GM12875 (cell line): ENCODE results near the gene TRAPPC2B.
A peak's percentile ranks its signal among the peaks of the same experiment; 100 is the strongest.

ENCODE experiments used
- H3K4me3 ChIP-seq: one replicate; pipeline ENCODE4 v1.5.1; 2011; ENCODE audit warnings: low read depth, low read length, control low read depth
- TF ChIP-seq, protein P1 (sequence below): IDR thresholded peaks from 2 replicates; pipeline ENCODE4 v1.5.1; 2011; ENCODE audit warnings: low read depth, mild to moderate bottlenecking, control low read depth, inconsistent platforms, low read length, moderate library complexity, borderline replicate concordance; ENCODE audit not compliant: insufficient read depth

The TRAPPC2B gene

DNA sequence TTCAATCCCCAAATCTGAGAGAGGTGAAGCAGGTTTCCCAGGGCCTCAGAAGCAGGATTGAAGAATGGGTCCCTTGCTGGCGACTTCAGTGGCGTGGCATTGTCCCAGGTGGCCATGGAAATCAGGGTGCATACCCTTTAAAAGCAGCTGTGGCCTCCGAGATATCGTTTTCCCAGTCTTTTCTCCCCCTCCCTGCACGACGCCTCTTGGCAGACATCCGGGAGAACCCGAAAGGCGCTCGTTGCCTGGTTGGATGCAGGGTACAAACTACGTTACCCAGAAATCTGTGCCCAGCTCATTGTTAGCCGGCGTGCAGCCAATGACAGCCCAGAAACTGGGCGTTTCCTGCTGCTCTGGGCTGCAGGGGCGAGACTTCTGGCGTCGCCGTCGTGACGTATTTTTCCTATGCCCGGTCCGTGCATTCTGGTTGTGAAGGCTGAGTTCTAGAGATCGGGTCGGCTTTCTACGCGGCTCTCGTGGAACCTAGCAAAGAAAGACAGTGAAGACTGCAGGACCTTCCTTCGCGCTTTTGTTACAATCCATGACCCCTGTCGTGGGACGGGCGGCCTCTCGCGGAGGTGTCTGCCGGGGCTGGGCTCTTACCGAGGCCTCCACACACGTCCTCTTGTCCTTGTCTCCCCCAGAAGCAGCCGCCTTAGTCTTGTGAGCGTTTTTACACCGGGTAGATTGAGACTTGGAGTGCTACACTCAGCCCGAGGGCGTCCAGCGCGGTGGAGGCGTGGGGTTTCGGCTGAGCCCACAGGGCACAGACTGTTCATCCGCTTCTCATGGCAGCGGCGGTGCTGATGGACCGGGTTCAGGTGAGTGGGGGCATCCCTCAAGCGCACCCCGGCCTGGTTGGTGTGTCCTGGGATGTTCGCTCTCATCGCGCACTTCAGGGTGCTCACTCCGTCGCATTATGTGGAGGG, 12.2 kb upstream of the TRAPPC2B start, which contains the start of gene ZNF304:
ZNF304 (plus strand) TSS at position 395 of the 929 bp plus-strand sequence; CDS start at position 789, 394 bp downstream.
- peak within 1 kb of the TSS; percentile 80 for H3K4me3 ChIP-seq
- TF ChIP-seq, protein P1, sequence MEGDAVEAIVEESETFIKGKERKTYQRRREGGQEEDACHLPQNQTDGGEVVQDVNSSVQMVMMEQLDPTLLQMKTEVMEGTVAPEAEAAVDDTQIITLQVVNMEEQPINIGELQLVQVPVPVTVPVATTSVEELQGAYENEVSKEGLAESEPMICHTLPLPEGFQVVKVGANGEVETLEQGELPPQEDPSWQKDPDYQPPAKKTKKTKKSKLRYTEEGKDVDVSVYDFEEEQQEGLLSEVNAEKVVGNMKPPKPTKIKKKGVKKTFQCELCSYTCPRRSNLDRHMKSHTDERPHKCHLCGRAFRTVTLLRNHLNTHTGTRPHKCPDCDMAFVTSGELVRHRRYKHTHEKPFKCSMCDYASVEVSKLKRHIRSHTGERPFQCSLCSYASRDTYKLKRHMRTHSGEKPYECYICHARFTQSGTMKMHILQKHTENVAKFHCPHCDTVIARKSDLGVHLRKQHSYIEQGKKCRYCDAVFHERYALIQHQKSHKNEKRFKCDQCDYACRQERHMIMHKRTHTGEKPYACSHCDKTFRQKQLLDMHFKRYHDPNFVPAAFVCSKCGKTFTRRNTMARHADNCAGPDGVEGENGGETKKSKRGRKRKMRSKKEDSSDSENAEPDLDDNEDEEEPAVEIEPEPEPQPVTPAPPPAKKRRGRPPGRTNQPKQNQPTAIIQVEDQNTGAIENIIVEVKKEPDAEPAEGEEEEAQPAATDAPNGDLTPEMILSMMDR, result no peak

GRCh38 chr19:57351867-57352266, 11.5 kb upstream of the TRAPPC2B start:
- H3K4me3 ChIP-seq, result peak overlapping the region; percentile 80
- TF ChIP-seq, protein P1, result no peak

GRCh38 chr19:57355916-57356315, 7.4 kb upstream of the TRAPPC2B start:
- TF ChIP-seq, protein P1, result no peak
- H3K4me3 ChIP-seq, result no peak overlapping the region

DNA sequence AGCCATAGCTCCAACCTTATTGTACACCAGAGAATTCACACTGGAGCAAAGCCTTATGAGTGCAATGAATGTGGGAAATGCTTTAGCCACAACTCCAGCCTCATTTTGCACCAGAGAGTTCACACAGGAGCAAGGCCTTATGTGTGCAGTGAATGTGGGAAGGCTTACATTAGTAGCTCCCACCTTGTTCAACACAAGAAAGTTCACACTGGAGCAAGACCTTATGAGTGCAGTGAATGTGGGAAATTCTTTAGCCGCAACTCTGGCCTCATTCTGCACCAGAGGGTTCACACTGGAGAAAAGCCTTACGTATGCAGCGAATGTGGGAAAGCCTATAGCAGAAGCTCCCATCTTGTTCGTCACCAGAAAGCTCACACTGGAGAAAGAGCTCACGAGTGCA, 5.9 kb upstream of the TRAPPC2B start:
- no peak overlapping the region for H3K4me3 ChIP-seq
- TF ChIP-seq, protein P1, result no peak

- TF ChIP-seq, protein P1, result no peak
- no peak overlapping the region for H3K4me3 ChIP-seq
Measured at GRCh38 chr19:57359300-57359699, 4.1 kb upstream of the TRAPPC2B start.

DNA sequence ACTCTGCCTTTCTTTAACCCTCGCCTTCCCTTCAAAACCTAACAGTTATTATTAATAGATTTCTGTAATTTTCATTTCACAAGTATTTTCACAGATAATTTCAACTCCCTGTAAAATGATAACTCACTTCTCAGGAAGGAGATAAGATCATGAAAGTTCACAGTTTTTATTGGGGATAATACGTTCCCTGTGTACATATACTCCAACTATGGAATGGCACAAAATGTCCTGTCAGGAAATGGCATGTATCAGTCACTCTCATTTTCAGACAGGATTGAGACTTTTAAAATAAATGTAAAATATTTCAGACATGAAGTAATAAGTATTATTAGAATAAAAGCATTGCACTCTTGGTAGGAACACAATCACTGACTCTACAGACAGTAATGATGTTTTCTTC, 932 bp upstream of the TRAPPC2B start:
- no peak overlapping the region for H3K4me3 ChIP-seq
- TF ChIP-seq, protein P1, result no peak
